Right renal cortex interstitium (tissue), 3 donors: ENCODE measurements around the gene FOXL1. TPM values are rescaled to one million over a fixed set of nuclear protein-coding genes. Genes with fewer than 3 reads are reported as not detected.

Experiments
- DNase-seq, 3 donors: peaks; one replicate each; pipeline ENCODE4 v3.0.0-alpha.2; 2013; ENCODE audit warnings: low read depth in 3 of 3, low spot score in 2 of 3
- polyA plus RNA-seq, 3 donors: library from polyadenylated mRNA; unstranded; fragments of 120-200 nt; gene quantifications; one replicate each; pipeline ENCODE4 v1.2.1, GENCODE V29; 2013; ENCODE audit not compliant: insufficient read length in 3 of 3

Gene FOXL1
- polyA plus RNA-seq, 3 donors: 14.1 to 17.7 (median 15.4) TPM

DNA sequence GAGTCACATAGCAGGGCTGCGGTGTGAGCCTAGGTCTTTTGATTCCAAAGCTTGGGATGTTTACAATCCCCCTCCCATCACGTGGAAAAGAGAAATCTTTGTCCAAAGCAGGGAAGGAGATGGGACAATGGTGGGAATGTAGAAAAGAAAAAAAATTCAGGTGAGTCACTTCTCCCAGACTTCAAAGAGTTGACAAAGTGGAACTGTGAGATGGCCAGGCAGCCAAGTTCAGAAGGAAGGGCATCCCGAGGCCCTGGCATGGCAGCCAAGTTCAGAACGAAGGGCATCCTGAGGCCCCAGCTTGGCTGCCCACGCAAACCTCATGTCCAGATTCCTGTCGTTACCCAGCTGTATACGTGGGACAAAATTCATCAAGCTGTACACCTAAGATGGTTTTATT, 47.5 kb downstream of the FOXL1 start:
- DNase-seq: no peak

- DNase-seq: no peak
Measured at GRCh38 chr16:86626284-86626683, 47.9 kb downstream of the FOXL1 start.

DNA sequence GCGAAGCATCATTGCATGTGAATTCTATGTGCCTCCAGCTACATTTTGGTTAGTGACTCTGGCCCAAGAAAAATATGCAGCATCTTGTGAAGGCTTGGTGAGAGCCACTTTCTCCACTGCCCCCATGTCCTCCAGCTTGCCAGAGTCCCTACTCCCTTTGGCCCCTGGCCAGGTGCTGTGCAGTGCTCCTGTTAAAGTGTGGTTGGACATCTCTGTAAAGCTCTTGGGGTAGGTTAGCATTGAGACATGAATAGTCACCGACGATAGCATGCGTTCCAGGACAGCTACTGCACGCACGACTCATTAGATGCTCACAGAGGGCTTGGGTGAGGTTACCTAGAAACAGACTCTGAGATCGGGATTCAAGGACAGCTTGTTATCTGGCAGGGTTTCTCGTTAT, 48.6 kb downstream of the FOXL1 start:
- no peak for DNase-seq

DNA sequence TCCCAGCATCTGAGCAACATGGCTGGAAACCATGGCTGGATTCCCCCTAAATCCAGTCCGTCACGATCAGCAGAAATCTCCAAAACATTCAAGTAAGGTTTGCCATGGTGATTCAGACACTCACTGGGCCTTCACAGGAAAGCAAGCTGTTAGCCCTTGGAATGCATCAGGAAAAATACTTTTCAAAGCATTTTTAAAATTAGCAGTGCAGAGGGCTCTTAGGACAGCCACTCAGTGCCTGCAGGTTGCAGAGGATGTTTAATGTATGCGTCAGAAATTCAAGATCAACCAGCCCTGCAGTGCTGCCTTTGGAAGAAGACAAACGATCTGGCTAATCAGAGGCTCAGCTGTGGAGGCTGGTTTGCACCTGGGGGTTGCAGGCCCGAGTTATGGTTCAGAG, 50.3 kb downstream of the FOXL1 start:
- no peak for DNase-seq

DNA sequence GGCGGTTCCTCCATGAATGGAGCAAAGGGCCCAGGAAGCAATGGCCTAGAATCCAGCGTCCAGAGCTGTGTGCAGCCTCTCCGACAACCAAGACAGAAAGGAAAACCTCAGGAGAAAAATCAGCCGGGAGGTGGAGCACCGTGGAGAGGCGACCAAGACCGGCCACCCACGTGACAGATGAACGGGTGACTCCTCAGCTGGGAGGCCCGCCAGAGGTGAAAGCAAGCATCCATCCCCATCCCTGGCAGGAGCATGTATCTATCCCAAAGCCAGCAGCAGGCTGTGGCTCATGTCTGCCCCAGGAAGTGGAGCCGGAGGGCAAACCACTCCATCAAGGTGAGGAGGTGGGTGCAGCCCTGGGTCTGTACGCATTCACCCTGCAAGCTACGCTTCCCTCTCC, 52.1 kb downstream of the FOXL1 start:
- no peak for DNase-seq

DNA sequence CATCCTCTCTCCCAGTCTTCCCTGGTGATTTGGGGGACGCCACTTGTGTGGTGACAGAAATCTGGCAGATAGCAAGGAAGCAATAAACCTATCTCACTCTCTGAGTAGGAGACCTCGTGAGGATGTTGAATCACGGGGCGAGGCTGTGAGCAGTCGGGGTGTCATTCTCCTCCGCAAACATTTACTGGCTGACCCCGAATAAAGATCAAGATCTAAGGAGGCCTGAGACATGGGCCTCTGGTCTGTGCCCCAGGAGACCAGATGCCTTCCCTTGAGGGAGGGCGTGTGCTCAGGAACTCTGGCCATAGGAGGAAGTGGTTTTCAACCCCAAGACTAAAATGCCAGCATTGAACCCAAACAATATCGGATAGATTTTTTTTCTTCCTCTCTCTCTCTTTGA, 53.1 kb downstream of the FOXL1 start:
- no peak for DNase-seq

Other genes with a start within 250 kb of the FOXL1 start
- gene FOXF1, start 68.0 kb upstream of the FOXL1 start, polyA plus RNA-seq: under 1 TPM; 0.04 TPM
- 10 to 100 TPM; 22.1 to 29.4 (median 23.9) TPM for gene MTHFSD, start 23.3 kb upstream of the FOXL1 start, polyA plus RNA-seq
- 10 to 100 TPM; 35.0 to 40.1 (median 38.5) TPM for gene FOXC2, start 11.7 kb upstream of the FOXL1 start, polyA plus RNA-seq